ENCODE data around the gene PNPLA7. TPM values are rescaled to one million over a fixed set of nuclear protein-coding genes. Genes with fewer than 3 reads are reported as not detected.

PNPLA7 gene
- total and polyA plus RNA-seq, 2 of the 8 experiments (the other 6 are each of a cell fraction or from before 2014, with no cell fraction given), result 0.35 to 0.47 TPM

GRCh38 chr9:137464291-137464999, 85.8 kb downstream of the PNPLA7 start:
- H4K5ac ChIP-seq (ENCODE audit: insufficient read length, low read depth, low read length), result no peak overlapping the region
- no peak overlapping the region for H3K4me2 ChIP-seq (ENCODE audit: insufficient read depth in 1 of 2, low read depth in 2 of 2, low read length in 2 of 2)
- H2AFZ ChIP-seq (ENCODE audit: low read length), result no peak overlapping the region
- H3K18ac ChIP-seq (ENCODE audit: extremely low read depth, low read length), result no peak overlapping the region
- DNase-seq (ENCODE audit: low read depth in 1 of 2, low spot score in 2 of 2), result no peak
- no peak overlapping the region for H2AK5ac ChIP-seq (ENCODE audit: low read depth, low read length)
- no peak overlapping the region for H2BK15ac ChIP-seq (ENCODE audit: low read length)
- POLR2A ChIA-PET (ENCODE audit: partially characterized antibody), result no interaction called here
- no peak overlapping the region for H3K9ac ChIP-seq (replicated peaks in 1 of 4; ENCODE audit: extremely low read depth in 1 of 4, low read depth in 3 of 4, low read length in 3 of 4)
- H3K56ac ChIP-seq (replicated peaks; ENCODE audit: insufficient read length, low read depth, low read length), result no peak overlapping the region
- H2BK5ac ChIP-seq (ENCODE audit: low read depth, low read length), result no peak overlapping the region; the same call in 1 of the 2 replicates
- no peak overlapping the region for H4K8ac ChIP-seq (ENCODE audit: extremely low read depth, insufficient read depth, low read length)
- CTCF ChIA-PET (ENCODE audit: partially characterized antibody), result no interaction called here
- no peak overlapping the region for H3K27ac ChIP-seq (ENCODE audit: low read depth, low read length)
- H4K20me1 ChIP-seq (replicated peaks in 1 of 2; ENCODE audit: control insufficient read depth in 1 of 2, insufficient read depth in 2 of 2, low read length in 2 of 2), result peaks cover 0 to 2% of the 10 kb centered on the region in 2 experiments
- H3K36me3 ChIP-seq (ENCODE audit: control insufficient read depth in 2 of 4, insufficient read depth in 4 of 4, low read length in 3 of 4), result no peaks in the 10 kb centered on the region
- 88% methylated on average over 22 of the region's 28 CpGs; no CpG with 5 or more reads in 1 of the 2 experiments for WGBS, 2 experiments (ENCODE audit: extremely low coverage in 1 of 2, insufficient coverage in 1 of 2, insufficient read length in 1 of 2, insufficient replicate concordance in 2 of 2, low coverage in 1 of 2, low lambda C conversion rate in 2 of 2, missing lambda C conversion rate in 1 of 2)
- H3K4me1 ChIP-seq (replicated peaks in 1 of 4; ENCODE audit: control insufficient read depth in 3 of 4, insufficient read depth in 4 of 4, low read length in 3 of 4), result peaks cover 0 to 9% (median 3%) of the 10 kb centered on the region in 4 experiments; a peak in 5 of 7 replicates
- FAIRE-seq, result no peak
- H3K79me2 ChIP-seq (ENCODE audit: control insufficient read depth in 1 of 2, insufficient read depth in 2 of 2, low read length in 2 of 2), result no peaks in the 10 kb centered on the region
- TF ChIP-seq CHD2 (IDR thresholded peaks at IDR 0.05; ENCODE audit: low read length) (no peak), POU5F1 (IDR thresholded peaks at IDR 0.05; ENCODE audit: low read depth, low read length) (no peak), POLR2A (IDR thresholded peaks at IDR 0.05; ENCODE audit: control extremely low read depth in 1 of 2, low read depth in 2 of 2, low read length in 2 of 2) (no peak), POLR2AphosphoS5 (IDR thresholded peaks at IDR 0.05; ENCODE audit: low read depth, low read length) (no peak), SRF (IDR thresholded peaks at IDR 0.05; ENCODE audit: low read depth, low read length) (no peak), CBX5 (IDR thresholded peaks at IDR 0.05; ENCODE audit: low read depth, low read length) (no peak), TCF12 (IDR thresholded peaks at IDR 0.05; ENCODE audit: low read depth, low read length) (no peak), KDM1A (IDR thresholded peaks at IDR 0.05; ENCODE audit: borderline replicate concordance, low read length) (no peak), RXRA (IDR thresholded peaks at IDR 0.05; ENCODE audit: insufficient read depth, low read depth, low read length) (no peak), EZH2 (IDR thresholded peaks at IDR 0.05; ENCODE audit: low read depth, low read length, severe bottlenecking) (no peak), CTCF (IDR thresholded peaks at IDR 0.05; ENCODE audit: control extremely low read depth in 1 of 3, insufficient read depth in 1 of 3, low read depth in 1 of 3, low read length in 3 of 3) (no peak), TAF1 (IDR thresholded peaks at IDR 0.05; ENCODE audit: low read depth, low read length) (no peak)
- no peaks in the 10 kb centered on the region; a peak in 1 of 4 replicates for H3K9me3 ChIP-seq (ENCODE audit: insufficient read depth in 2 of 2, low read depth in 1 of 2, low read length in 1 of 2)
- H3K27me3 ChIP-seq (replicated peaks in 1 of 4; ENCODE audit: control insufficient read depth in 3 of 4, extremely low read depth in 1 of 4, insufficient read depth in 3 of 4, low read length in 3 of 4), result peaks cover 0 to 19% (median 13%) of the 10 kb centered on the region in 4 experiments; a peak in 5 of 7 replicates
- no peak overlapping the region for H2BK20ac ChIP-seq (ENCODE audit: low read length)
- H2BK12ac ChIP-seq (ENCODE audit: low read depth, low read length), result no peak overlapping the region
- H3K4ac ChIP-seq (replicated peaks; ENCODE audit: insufficient read length, low read depth, low read length), result no peak overlapping the region
- H4K91ac ChIP-seq (replicated peaks; ENCODE audit: insufficient read length, low read length), result no peak overlapping the region
- no peak overlapping the region for H2BK120ac ChIP-seq (replicated peaks; ENCODE audit: low read depth, low read length)
- H3K23me2 ChIP-seq (ENCODE audit: low read depth, low read length), result 0 out of 2 replicates have a peak, but pooled peaks cover 2% of the 10 kb centered on the region
- no peak overlapping the region for H3K4me3 ChIP-seq (ENCODE audit: extremely low read depth in 1 of 4, insufficient read depth in 2 of 4, low read depth in 3 of 4, low read length in 4 of 4)
- H3K79me1 ChIP-seq (ENCODE audit: low read depth, low read length), result no peaks in the 10 kb centered on the region
- no peak overlapping the region for H3K14ac ChIP-seq (ENCODE audit: insufficient read length)
- no peak overlapping the region for H3K23ac ChIP-seq (ENCODE audit: insufficient read length)

Measured in H1 (cell line).